Adipose tissue (tissue), 3 donors: ENCODE data around the gene LRRC46. TPM values are rescaled to one million over a fixed set of nuclear protein-coding genes. Genes with fewer than 3 reads are reported as not detected.

Source experiments
- H3K27ac ChIP-seq: one replicate; pipeline ENCODE4 v1.5.1; 2013; ENCODE audit warnings: low read depth, low read length
- WGBS, 3 donors: extraction: QIAGEN DNeasy Blood & Tissue Kit; methylation state at CpG; one replicate each; pipeline ENCODE4 v1.1.7; 2013; 5-methylcytosine and 5-hydroxymethylcytosine counted together
- polyA plus RNA-seq, 3 donors: library from polyadenylated mRNA; stranded (reverse); fragments of 200-250 nt; gene quantifications; one replicate each; pipeline ENCODE4 v1.2.3, GENCODE V29; 2013
- donor health status: healthy with polysubstance abuse.
- donor health status: Bipolar disorder and iron deficiency.
- donor health status: healthy.

The LRRC46 gene
- polyA plus RNA-seq, 3 donors: 0.39 to 0.90 (median 0.49) TPM

DNA sequence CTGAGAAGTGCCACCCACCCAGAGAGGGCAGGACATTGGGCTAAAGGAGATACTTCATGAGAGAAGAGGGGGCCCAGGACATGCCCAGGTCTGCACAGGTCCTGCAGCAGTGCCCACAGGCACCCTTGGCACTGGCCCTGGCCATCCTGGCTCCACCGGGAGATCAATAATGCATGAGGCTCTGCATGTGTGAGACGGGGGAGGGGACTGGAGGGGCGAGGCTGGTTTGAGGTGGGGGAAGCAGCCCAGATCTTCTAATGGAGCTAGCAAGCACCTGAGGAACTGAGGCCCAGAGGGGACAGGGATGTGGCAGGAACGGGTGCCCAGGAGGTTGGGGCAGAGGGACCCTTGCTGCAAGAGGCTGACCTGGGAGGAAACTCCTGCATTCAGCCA, 10.4 kb upstream of the LRRC46 start:
- WGBS, 3 donors: 3 to 17% (median 6%) methylated on average over 4 of the region's 4 CpGs
- H3K27ac ChIP-seq: no peak overlapping the region

- WGBS, 3 donors: 5 to 7% (median 6%) methylated on average over 15 to 21 of the region's 21 CpGs
- H3K27ac ChIP-seq: no peak within 1 kb of the TSS
These were observed 9.8 kb upstream of the LRRC46 start, which contains the start of gene OSBPL7 for GRCh38 chr17:47821424-47822391. TSS of gene OSBPL7 (minus strand) at chr17:47821794. CDS start at chr17:47820278, 1,516 bp downstream.

GRCh38 chr17:47822785-47823184, 8.7 kb upstream of the LRRC46 start:
- H3K27ac ChIP-seq: no peak overlapping the region

GRCh38 chr17:47823519-47823918, 8.0 kb upstream of the LRRC46 start:
- H3K27ac ChIP-seq: no peak overlapping the region
- WGBS, 3 donors: 83 to 89% (median 86%) methylated on average over 4 of the region's 4 CpGs

More at GRCh38 chr17:47822785-47823184, 8.7 kb upstream of the LRRC46 start:
- 91 to 93% (median 92%) methylated on average over 4 of the region's 4 CpGs for WGBS, 3 donors

GRCh38 chr17:47829870-47830269, 1.6 kb upstream of the LRRC46 start:
- 85 to 91% (median 86%) methylated on average over 3 of the region's 3 CpGs for WGBS, 3 donors
- no peak overlapping the region for H3K27ac ChIP-seq

- 56 to 75% (median 73%) methylated on average over 18 of the region's 18 CpGs for WGBS, 3 donors
- no peak overlapping the region for H3K27ac ChIP-seq
These were observed 971 bp upstream of the LRRC46 start for GRCh38 chr17:47830396-47831002.

DNA sequence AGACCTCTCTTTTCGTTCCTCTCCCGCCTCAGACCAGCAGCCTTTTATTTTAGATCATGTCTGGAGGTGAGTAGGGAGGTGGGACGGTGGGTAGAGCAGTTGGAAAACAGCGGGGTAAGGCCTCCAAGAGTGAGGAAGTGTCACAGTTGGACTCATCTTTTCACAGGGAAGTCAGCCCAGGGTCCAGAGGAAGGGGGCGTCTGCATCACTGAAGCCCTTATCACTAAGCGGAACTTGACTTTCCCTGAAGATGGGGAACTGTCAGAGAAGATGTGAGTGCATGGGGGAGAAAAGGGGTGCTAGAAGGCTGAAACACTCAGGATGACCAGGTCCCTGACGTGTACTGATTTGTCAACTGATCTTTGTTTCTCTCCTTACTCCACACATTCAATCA, 461 bp downstream of the LRRC46 start:
- WGBS, 3 donors: 8 to 12% (median 8%) methylated on average over 7 of the region's 7 CpGs
- no peak overlapping the region for H3K27ac ChIP-seq

DNA sequence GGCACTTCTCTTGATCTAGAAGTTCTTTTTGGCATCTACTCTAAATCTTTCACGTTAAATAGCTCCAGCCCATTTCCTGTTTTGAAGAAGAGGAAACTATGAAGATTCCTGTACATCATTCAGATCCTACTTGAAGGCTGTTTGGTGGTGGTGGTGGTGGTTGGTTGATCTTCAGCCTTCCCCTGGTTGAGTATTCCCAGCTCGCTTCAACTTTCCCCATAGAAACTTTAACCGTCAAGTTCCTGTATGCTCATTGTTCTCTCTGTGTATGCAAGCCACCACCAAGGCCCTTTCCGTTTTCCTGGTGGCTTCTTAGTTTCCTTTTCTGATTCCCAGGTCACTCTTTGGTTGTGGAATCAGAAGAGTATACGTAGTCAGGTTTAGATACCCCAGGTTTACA, 3.3 kb downstream of the LRRC46 start:
- no peak overlapping the region for H3K27ac ChIP-seq
- 41 to 61% (median 49%) methylated on average over 5 of the region's 5 CpGs for WGBS, 3 donors

DNA sequence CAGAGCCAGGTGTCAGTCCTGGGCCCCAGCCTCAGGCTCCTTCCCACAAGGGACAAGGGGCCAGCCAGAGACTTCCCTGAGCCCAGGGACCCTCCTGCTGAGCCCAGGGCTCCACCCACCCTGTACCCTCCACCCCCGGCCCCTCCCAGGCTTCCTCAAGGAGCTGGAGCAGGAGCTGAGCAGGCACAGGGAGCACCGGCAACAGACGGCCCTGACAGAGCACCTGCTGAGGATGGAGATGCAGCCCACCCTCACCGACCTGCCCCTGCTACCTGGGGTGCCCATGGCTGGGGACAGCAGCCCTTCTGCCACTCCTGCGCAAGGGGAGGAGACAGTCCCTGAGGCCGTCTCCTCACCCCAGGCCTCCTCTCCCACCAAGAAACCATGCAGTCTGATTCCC, 5.1 kb downstream of the LRRC46 start:
- H3K27ac ChIP-seq: no peak overlapping the region
- 81 to 94% (median 84%) methylated on average over 5 to 6 of the region's 6 CpGs for WGBS, 3 donors

- H3K27ac ChIP-seq: no peak overlapping the region
- 46 to 82% (median 59%) methylated on average over 13 of the region's 13 CpGs for WGBS, 3 donors
These were observed 6.0 kb downstream of the LRRC46 start for GRCh38 chr17:47837401-47838039.

- WGBS, 3 donors: 90 to 94% (median 90%) methylated on average over 13 of the region's 13 CpGs
These were observed 7.2 kb downstream of the LRRC46 start for GRCh38 chr17:47838636-47839035.

DNA sequence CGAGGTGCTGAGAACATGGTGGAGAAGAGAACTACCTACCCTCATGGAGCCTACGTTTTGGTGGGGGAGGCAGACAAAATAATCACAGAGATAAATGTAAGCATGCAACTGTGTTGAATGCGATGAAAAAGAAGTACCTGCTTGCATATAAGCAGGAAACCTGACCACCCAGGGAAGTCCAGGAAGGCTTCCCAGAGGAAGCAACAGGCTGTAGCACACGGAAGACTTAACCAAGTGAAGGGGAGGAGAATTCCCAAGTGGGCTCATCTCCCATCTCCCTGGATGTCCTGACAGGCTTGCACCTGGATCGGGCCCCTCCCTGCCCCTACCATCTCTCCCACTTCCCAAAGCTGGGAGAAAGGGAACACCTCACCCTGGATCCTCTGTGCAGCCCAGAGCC, 7.6 kb downstream of the LRRC46 start:
- no peak overlapping the region for H3K27ac ChIP-seq
- 84 to 96% (median 88%) methylated on average over 5 of the region's 5 CpGs for WGBS, 3 donors

More at GRCh38 chr17:47838636-47839035, 7.2 kb downstream of the LRRC46 start:
- H3K27ac ChIP-seq: no peak overlapping the region

DNA sequence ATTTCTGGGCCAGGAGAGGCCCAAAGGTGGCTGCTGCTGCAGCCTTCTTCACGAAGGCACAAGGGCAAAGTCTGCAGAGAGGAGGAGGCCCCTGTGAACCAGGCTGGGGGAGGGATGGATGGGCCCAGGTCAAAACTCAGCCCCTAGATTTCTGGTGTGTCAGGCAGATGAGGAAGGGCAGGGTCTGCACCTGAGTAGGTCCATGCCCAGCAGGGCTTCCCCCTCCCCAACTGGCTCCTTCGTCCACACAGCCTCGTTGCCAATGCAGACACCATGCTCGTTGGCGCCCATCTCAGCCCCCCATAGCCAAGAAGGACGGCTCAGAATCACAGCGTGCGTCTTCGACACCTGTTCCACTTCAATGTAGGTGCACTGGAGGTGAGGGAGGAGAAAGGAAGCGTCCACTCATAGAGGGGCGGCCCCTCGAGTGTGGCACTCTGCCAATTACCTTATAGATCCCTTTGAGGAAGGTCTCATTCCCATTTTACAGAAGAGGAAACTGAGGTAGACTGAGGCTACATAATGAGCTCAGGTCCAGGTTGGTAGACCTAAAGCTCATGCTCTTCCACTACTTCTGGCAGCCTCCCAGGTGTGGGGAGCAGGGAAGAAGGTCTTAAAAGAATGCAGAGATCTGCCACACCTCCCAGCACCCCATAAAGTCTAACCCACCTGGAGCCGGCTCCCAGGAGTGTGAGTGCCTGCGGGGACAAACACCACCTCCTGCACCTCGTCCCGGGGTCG, 8.7 kb downstream of the LRRC46 start:
- H3K27ac ChIP-seq: no peak overlapping the region

DNA sequence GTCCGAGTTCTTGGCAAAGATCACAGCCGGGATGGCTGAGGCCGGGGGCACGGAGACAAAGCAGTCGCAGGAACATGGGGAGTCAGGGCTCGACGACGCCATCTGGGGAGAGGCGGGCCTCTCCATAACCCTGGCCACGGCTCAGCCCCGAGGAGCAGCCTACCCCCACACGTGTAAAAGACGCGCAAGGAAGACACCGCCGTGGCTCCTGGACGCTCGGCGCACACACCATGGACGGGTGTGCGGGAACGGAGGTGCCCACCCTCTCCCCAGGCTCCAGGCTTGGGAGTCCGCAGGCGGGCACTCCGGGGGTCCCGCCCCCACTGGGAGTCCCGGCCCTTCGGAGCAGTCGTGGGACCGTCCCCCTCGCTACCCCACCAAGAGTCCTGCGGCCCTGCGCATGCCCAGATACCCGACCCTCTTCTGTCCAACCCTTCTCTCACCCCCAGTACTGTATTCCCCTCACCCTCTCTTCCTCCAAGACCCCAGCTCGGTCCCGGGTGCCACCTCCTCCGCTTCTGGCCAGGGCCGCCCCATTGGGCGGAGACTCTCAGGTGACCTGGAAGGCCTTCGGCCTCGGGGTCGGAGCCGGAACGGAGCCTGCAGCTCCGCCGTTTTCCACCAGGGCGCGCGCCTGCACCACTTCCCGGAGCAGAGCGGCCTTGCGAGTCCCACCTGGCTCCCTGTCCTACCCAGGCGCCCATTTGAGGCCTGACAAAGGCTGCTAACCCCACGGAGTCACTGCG, 9.4 kb downstream of the LRRC46 start, which contains the start of gene SCRN2:
Gene SCRN2, minus strand, starts transcription at position 532 of the 746 bp plus-strand sequence. Its CDS starts 430 bp downstream, at position 102.
- no peak within 1 kb of the TSS for H3K27ac ChIP-seq
- WGBS, 3 donors: 0 to 1% (median 0%) methylated on average over 54 to 55 of the region's 55 CpGs

More for the DNA sequence above, 8.7 kb downstream of the LRRC46 start:
- 30 to 50% (median 47%) methylated on average over 17 of the region's 17 CpGs for WGBS, 3 donors

- no peak overlapping the region for H3K27ac ChIP-seq
- 65 to 69% (median 67%) methylated on average over 16 of the region's 16 CpGs for WGBS, 3 donors
These were observed 10.2 kb downstream of the LRRC46 start for GRCh38 chr17:47841488-47842291.

GRCh38 chr17:47843391-47843730, 11.9 kb downstream of the LRRC46 start:
- 28 to 44% (median 28%) methylated on average over 6 of the region's 6 CpGs for WGBS, 3 donors
- no peak overlapping the region for H3K27ac ChIP-seq

GRCh38 chr17:47844227-47844626, 12.8 kb downstream of the LRRC46 start:
- WGBS, 3 donors: 51 to 74% (median 72%) methylated on average over 5 of the region's 5 CpGs
- H3K27ac ChIP-seq: no peak overlapping the region
